ENCODE measurements around the gene RPS6KA3.

DNA sequence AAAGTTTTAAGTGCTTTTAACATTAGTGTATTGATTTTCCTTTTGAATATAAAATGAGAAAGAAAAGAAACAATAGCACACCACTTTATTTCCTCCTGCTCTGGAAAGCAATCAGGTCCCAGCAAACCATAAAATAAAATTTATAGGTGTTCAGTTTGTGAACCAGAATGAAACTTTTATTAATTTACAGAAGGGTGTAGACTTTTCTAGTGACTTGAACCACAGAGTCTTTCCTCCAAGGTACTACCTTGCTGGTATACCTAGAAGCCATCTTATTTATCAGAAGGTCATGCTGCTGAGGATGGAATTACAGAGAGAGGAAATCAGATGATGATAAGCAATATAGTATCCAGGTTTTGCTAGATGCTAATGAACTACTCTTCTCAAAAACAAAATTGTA lies 27.6 kb upstream of the RPS6KA3 start:
- no peak for TF ChIP-seq CTCF (IDR thresholded peaks at IDR 0.05; ENCODE audit: control extremely low read depth in 1 of 3, insufficient read depth in 1 of 3, low read depth in 1 of 3, low read length in 3 of 3)
- TF ChIP-seq SP2 (IDR thresholded peaks at IDR 0.05; ENCODE audit: low read length) = no peak
- no peak for TF ChIP-seq ZNF274 (IDR thresholded peaks at IDR 0.05; ENCODE audit: borderline replicate concordance, extremely low read depth, low read length)
- TF ChIP-seq, protein P1, sequence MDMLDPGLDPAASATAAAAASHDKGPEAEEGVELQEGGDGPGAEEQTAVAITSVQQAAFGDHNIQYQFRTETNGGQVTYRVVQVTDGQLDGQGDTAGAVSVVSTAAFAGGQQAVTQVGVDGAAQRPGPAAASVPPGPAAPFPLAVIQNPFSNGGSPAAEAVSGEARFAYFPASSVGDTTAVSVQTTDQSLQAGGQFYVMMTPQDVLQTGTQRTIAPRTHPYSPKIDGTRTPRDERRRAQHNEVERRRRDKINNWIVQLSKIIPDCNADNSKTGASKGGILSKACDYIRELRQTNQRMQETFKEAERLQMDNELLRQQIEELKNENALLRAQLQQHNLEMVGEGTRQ (IDR thresholded peaks at IDR 0.05; ENCODE audit: low read length) = no peak
- TF ChIP-seq RNF2 (IDR thresholded peaks at IDR 0.05; ENCODE audit: borderline replicate concordance, low read depth, low read length, missing control alignments, poor library complexity, severe bottlenecking) = no peak
- TF ChIP-seq TBP (IDR thresholded peaks at IDR 0.05; ENCODE audit: low read depth, low read length) = no peak
- TF ChIP-seq RAD21 (IDR thresholded peaks at IDR 0.05 in 1 of 2, conservative IDR thresholded peaks at IDR 0.05 in 1 of 2; ENCODE audit: low read depth in 2 of 2, low read length in 2 of 2) = no peak
- TF ChIP-seq POLR2AphosphoS5 (IDR thresholded peaks at IDR 0.05; ENCODE audit: low read depth, low read length) = no peak
- TF ChIP-seq RXRA (IDR thresholded peaks at IDR 0.05; ENCODE audit: insufficient read depth, low read depth, low read length) = no peak
- TF ChIP-seq YY1 (IDR thresholded peaks at IDR 0.05; ENCODE audit: low read depth, low read length) = no peak
- no peak for TF ChIP-seq POLR2A (IDR thresholded peaks at IDR 0.05; ENCODE audit: control extremely low read depth in 1 of 2, low read depth in 2 of 2, low read length in 2 of 2)
- TF ChIP-seq, protein P2, sequence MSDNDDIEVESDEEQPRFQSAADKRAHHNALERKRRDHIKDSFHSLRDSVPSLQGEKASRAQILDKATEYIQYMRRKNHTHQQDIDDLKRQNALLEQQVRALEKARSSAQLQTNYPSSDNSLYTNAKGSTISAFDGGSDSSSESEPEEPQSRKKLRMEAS (IDR thresholded peaks at IDR 0.05) = no peak
- TF ChIP-seq CBX8 (IDR thresholded peaks at IDR 0.05; ENCODE audit: borderline replicate concordance, low read depth, low read length) = no peak
